ENCODE results near the gene MAP4K2.

Gene MAP4K2

GRCh38 chr11:64753380-64754123 lies 49.5 kb downstream of the MAP4K2 start:
- DNase-seq, result no peak

GRCh38 chr11:64753019-64753379 lies 50.0 kb downstream of the MAP4K2 start:
- DNase-seq, result no peak

GRCh38 chr11:64752175-64752970 lies 50.6 kb downstream of the MAP4K2 start:
- no peak for DNase-seq

- DNase-seq, result no peak
Observed at GRCh38 chr11:64751580-64751979, 51.4 kb downstream of the MAP4K2 start.

GRCh38 chr11:64751136-64751535 lies 51.9 kb downstream of the MAP4K2 start:
- no peak for DNase-seq

GRCh38 chr11:64750361-64751054 lies 52.5 kb downstream of the MAP4K2 start:
- DNase-seq, result no peak

GRCh38 chr11:64747961-64748665 lies 54.9 kb downstream of the MAP4K2 start:
- no peak for DNase-seq

GRCh38 chr11:64746486-64746885 lies 56.5 kb downstream of the MAP4K2 start:
- DNase-seq, result no peak

GRCh38 chr11:64745521-64746328 lies 57.3 kb downstream of the MAP4K2 start:
- peak; percentile 54 for DNase-seq

GRCh38 chr11:64745189-64745520 lies 57.9 kb downstream of the MAP4K2 start:
- peak; percentile 57 for DNase-seq

GRCh38 chr11:64744544-64745188 lies 58.3 kb downstream of the MAP4K2 start:
- no peak for DNase-seq

- peak; percentile 78 for DNase-seq
Observed at GRCh38 chr11:64743591-64744543, 59.1 kb downstream of the MAP4K2 start, which contains the start of gene RASGRP2. Gene RASGRP2 (minus strand): TSS chr11:64744142. CDS start chr11:64742866, 1,276 bp downstream.

- DNase-seq, result peak; percentile 76
Observed at GRCh38 chr11:64742889-64743590, 60.0 kb downstream of the MAP4K2 start.

GRCh38 chr11:64742087-64742888 lies 60.7 kb downstream of the MAP4K2 start:
- no peak for DNase-seq

GRCh38 chr11:64741375-64742086 lies 61.5 kb downstream of the MAP4K2 start:
- no peak for DNase-seq

- no peak for DNase-seq
Observed at GRCh38 chr11:64739871-64740270, 63.1 kb downstream of the MAP4K2 start.

- DNase-seq, result no peak
Observed at GRCh38 chr11:64736654-64737053, 66.4 kb downstream of the MAP4K2 start.

GRCh38 chr11:64735725-64736259 lies 67.2 kb downstream of the MAP4K2 start:
- no peak for DNase-seq

All from stimulated activated CD4-positive, alpha-beta T cell treated with anti-CD3 and anti-CD28 coated beads, Interleukin-4, amount 100 ng/mL, for 24 hours (primary cell).